Heart left ventricle (tissue), 16 donors: ENCODE results near the gene ARF1. TPM values are rescaled to one million over a fixed set of nuclear protein-coding genes. Genes with fewer than 3 reads are reported as not detected.

Experiments
- ATAC-seq, 4 donors: fragments of 200-7000 bp; cut with Tn5 transposase; one replicate each; pipeline ENCODE4 v1.9.1; 2020 to 2022; ENCODE audit warnings: moderate library complexity in 4 of 4, mild to moderate bottlenecking in 3 of 4, moderate number of reproducible peaks in 1 of 4
- DNase-seq, 5 donors: peaks; one replicate each; pipeline ENCODE4 v3.0.0-alpha.2; 2020
- H3K27ac ChIP-seq, 12 donors: fragments of 200-600 bp; sonication (generic) in 4 of 12; one replicate each; pipeline versions ENCODE4 v1.5.0 to v1.8.0; 2016 to 2022; ENCODE audit warnings: mild to moderate bottlenecking in 2 of 12
- H3K27me3 ChIP-seq, 9 donors: fragments of 200-600 bp; sonication (generic) in 2 of 9; one replicate each; pipeline versions ENCODE4 v1.5.1 to v1.8.0; 2016 to 2022; ENCODE audit warnings: mild to moderate bottlenecking in 3 of 9
- H3K36me3 ChIP-seq, 9 donors: fragments of 200-600 bp; sonication (generic) in 2 of 9; one replicate each; pipeline versions ENCODE4 v1.5.0 to v1.8.0; 2018 to 2022; ENCODE audit warnings: mild to moderate bottlenecking in 2 of 9
- H3K4me1 ChIP-seq, 12 donors: fragments of 200-600 bp; sonication (generic) in 4 of 12; one replicate each; pipeline versions ENCODE4 v1.5.0 to v1.8.0; 2016 to 2022; ENCODE audit warnings: mild to moderate bottlenecking in 3 of 12
- H3K4me3 ChIP-seq, 12 donors: fragments of 200-600 bp; sonication (generic) in 4 of 12; one replicate each; pipeline versions ENCODE4 v1.5.0 to v1.8.0; 2017 to 2022; ENCODE audit warnings: mild to moderate bottlenecking in 9 of 12, moderate library complexity in 4 of 12
- H3K9me3 ChIP-seq, 12 donors: fragments of 200-600 bp; sonication (generic) in 4 of 12; one replicate each; pipeline versions ENCODE4 v1.5.0 to v1.8.0; 2016 to 2022; ENCODE audit warnings: mild to moderate bottlenecking in 1 of 12
- CTCF ChIP-seq, 12 donors: fragments of 200-600 bp; sonication (generic) in 4 of 12; IDR thresholded peaks; one replicate each; pipeline versions ENCODE4 v1.5.0 to v1.8.0; 2018 to 2022; ENCODE audit warnings: antibody characterized with exemption in 12 of 12, mild to moderate bottlenecking in 5 of 12
- POLR2A ChIP-seq, 2 donors: fragments of 450-650 bp; IDR thresholded peaks; one replicate each; pipeline ENCODE4 v1.6.1; 2017; ENCODE audit warnings: antibody characterized with exemption in 2 of 2, mild to moderate bottlenecking in 2 of 2, moderate library complexity in 2 of 2
- WGBS, 4 donors: extraction: QIAGEN DNeasy Blood & Tissue Kit in 2 of 4; methylation state at CpG; one replicate each; pipeline versions ENCODE4 v1.1.5 to v1.1.7; 2013 to 2018; 5-methylcytosine and 5-hydroxymethylcytosine counted together
- intact Hi-C, 10 donors: fragments of 100-400 bp; cut with DNase I; formaldehyde crosslinking; loops; one replicate each; pipeline versions ENCODE4 v1.11.1 to v1.14.2; 2022
- polyA plus RNA-seq, 2 donors: library from polyadenylated mRNA; stranded (reverse); fragments of 200-250 nt; gene quantifications; one replicate each; pipeline ENCODE4 v1.2.3, GENCODE V29; 2013
- total RNA-seq, 9 donors: library from RNA; depleted of rRNA in 2 of 9; stranded (reverse); fragments of >200 nt in 2 of 9; fragmentation: NEBNext Ultra II Directional in 3 of 9; extraction: Animal tissue kit (Norgen Biotek cat#: 25700) in 3 of 9; gene quantifications; one replicate each; pipeline versions ENCODE4 v1.1.0 to v1.2.4, GENCODE V29; 2016 to 2023
- donor health status: ischemic (EF 13 %, LVEDD 7.1; RV severe dilation, severe dysfunction).
- donor health status: healthy with polysubstance abuse.
- donor health status: DM: no; HTN: yes; CAD: no.
- donor health status: DM: no; HTN: no; CAD: no.
- donor health status: ischemic (EF 25% LVEDD 6.9; RV normal size, moderate dysfunction).
- donor health status: ischemic (EF 25% LVEDD 5.7; RV mildly dilated, moderate dysfunction).
- donor health status: healthy.
- donor health status: DM: yes; HTN: yes; CAD: no.
- donor health status: ischemic (EF 35%, LVEDD 5.7; RV mildly dilated, moderate dysfunction).
- donor health status: nonischemic (EF 11% LVEDD 7.7; RV severe dilation, severe dysfunction).
- donor health status: DM: yes; HTN: yes; CAD: no.
- donor health status: PGD.
- donor health status: ischemic (EF 29% LVEDD 5.4; RV normal size, mild dysfunction).
- donor health status: nonischemic (EF 23%, LVEDD 6.1; RV moderate dilation, normal function).

ARF1 gene
- total and polyA plus RNA-seq, 11 donors: 217 to 580 (median 310) TPM

GRCh38 chr1:228079601-228080263 lies 2.8 kb upstream of the ARF1 start:
- no peaks in the 10 kb centered on the region for H3K36me3 ChIP-seq
- intact Hi-C loops: loop anchor here in 4 of 10 donors (5.0 to 10.0 kb wide), 4 partner anchors 77 to 335 kb away; no protein-coding TSS in a partner anchor
- ATAC-seq: no peak

GRCh38 chr1:228081144-228081543 lies 1.4 kb upstream of the ARF1 start:
- Histone ChIP-seq H3K27me3 (no peaks in the 10 kb centered on the region), H3K36me3 (no peaks in the 10 kb centered on the region), H3K9me3 (no peaks in the 10 kb centered on the region), H3K4me3 (peak overlapping the region in 10 of 12 donors; percentile 70 to 100 (median 96)), H3K27ac (peak overlapping the region in 1 of 12 donors; percentile 100), H3K4me1 (peaks cover 16 to 47% (median 36%) of the 10 kb centered on the region in 12 donors)
- TF ChIP-seq CTCF (IDR thresholded peaks at IDR 0.05) (no peak), POLR2A (IDR thresholded peaks at IDR 0.05) (no peak)
- intact Hi-C loops: loop anchor here in 2 of 10 donors (5.0 to 10.0 kb wide), 2 partner anchors 316 to 319 kb away; no protein-coding TSS in a partner anchor
- ATAC-seq (no peak), DNase-seq (peak in 3 of 5 donors; percentile 8 to 55 (median 25))
- 85 to 87% (median 86%) methylated on average over 7 of the region's 7 CpGs for WGBS, 4 donors

More at GRCh38 chr1:228079601-228080263, 2.8 kb upstream of the ARF1 start:
- DNase-seq: peak in 2 of 5 donors; percentile 18 to 49
- no peaks in the 10 kb centered on the region for H3K9me3 ChIP-seq
- TF ChIP-seq CTCF (IDR thresholded peaks at IDR 0.05): no peak
- TF ChIP-seq POLR2A (IDR thresholded peaks at IDR 0.05): no peak
- H3K4me3 ChIP-seq: no peak overlapping the region
- no peak overlapping the region for H3K27ac ChIP-seq
- 90 to 96% (median 91%) methylated on average over 5 to 7 of the region's 7 CpGs for WGBS, 4 donors
- H3K27me3 ChIP-seq: no peaks in the 10 kb centered on the region
- peaks cover 2 to 33% (median 22%) of the 10 kb centered on the region in 12 donors for H3K4me1 ChIP-seq

- intact Hi-C loops: loop anchor here in 5 of 10 donors (2.0 to 10.0 kb wide), 4 partner anchors 21 to 319 kb away; partner anchors contain the start of genes MRPL55 (in 3 of the 5) and C1orf35 (in 1 of the 5)
- no peak for TF ChIP-seq POLR2A (IDR thresholded peaks at IDR 0.05)
- TF ChIP-seq CTCF (IDR thresholded peaks at IDR 0.05): no peak
- peak in 3 of 5 donors; percentile 39 to 62 (median 48) for DNase-seq
- WGBS, 4 donors: 12 to 23% (median 15%) methylated on average over 14 to 31 of the region's 31 CpGs
- peak in 2 of 4 donors; percentile 1 to 6 for ATAC-seq
- no peaks in the 10 kb centered on the region for H3K27me3 ChIP-seq
- H3K9me3 ChIP-seq: no peaks in the 10 kb centered on the region
- H3K36me3 ChIP-seq: peaks cover 0 to 3% (median 0%) of the 10 kb centered on the region in 9 donors
- H3K4me1 ChIP-seq: peaks cover 21 to 53% (median 41%) of the 10 kb centered on the region in 12 donors
- peak overlapping the region; percentile 67 to 100 (median 96) for H3K4me3 ChIP-seq
- H3K27ac ChIP-seq: peak overlapping the region in 11 of 12 donors; percentile 73 to 100 (median 99)
These were observed 812 bp upstream of the ARF1 start for GRCh38 chr1:228081578-228082213.
